Ovary (tissue), 3 donors: ENCODE results near the gene MMP20.

Source experiments
- CTCF ChIP-seq, 3 donors: fragments of 450-650 bp in 2 of 3; fragments of 200-600 bp in 1 of 3; IDR thresholded peaks; one replicate each; pipeline versions ENCODE4 v1.5.1 to v1.8.0; 2016 to 2022; ENCODE audit warnings: antibody characterized with exemption in 3 of 3, mild to moderate bottlenecking in 1 of 3
- POLR2A ChIP-seq: fragments of 450-650 bp; IDR thresholded peaks from one replicate; pipeline ENCODE4 v1.6.1; 2017; ENCODE audit warnings: antibody characterized with exemption, mild to moderate bottlenecking, moderate library complexity
- donor health status: DM: no; HTN: no; CAD: no.

- TF ChIP-seq CTCF (IDR thresholded peaks at IDR 0.05) (no peak), POLR2A (no peak)
These were observed 30.4 kb upstream of the MMP20 start for GRCh38 chr11:102655547-102655946.
